Dedifferentiated amniotic fluid mesenchymal stem cell (primary cell): ENCODE measurements around the gene HNRNPF.
"Not testable (repeated sequence)": the region's sequence is repeated elsewhere in the genome, so short reads cannot be mapped to it uniquely, and the experiment has no call there.

Experiments
- DNase-seq: peaks from one replicate; pipeline ENCODE4 v3.0.0-alpha.2; 2016; ENCODE audit errors: extremely low spot score

The HNRNPF gene, protein sequence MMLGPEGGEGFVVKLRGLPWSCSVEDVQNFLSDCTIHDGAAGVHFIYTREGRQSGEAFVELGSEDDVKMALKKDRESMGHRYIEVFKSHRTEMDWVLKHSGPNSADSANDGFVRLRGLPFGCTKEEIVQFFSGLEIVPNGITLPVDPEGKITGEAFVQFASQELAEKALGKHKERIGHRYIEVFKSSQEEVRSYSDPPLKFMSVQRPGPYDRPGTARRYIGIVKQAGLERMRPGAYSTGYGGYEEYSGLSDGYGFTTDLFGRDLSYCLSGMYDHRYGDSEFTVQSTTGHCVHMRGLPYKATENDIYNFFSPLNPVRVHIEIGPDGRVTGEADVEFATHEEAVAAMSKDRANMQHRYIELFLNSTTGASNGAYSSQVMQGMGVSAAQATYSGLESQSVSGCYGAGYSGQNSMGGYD

DNA sequence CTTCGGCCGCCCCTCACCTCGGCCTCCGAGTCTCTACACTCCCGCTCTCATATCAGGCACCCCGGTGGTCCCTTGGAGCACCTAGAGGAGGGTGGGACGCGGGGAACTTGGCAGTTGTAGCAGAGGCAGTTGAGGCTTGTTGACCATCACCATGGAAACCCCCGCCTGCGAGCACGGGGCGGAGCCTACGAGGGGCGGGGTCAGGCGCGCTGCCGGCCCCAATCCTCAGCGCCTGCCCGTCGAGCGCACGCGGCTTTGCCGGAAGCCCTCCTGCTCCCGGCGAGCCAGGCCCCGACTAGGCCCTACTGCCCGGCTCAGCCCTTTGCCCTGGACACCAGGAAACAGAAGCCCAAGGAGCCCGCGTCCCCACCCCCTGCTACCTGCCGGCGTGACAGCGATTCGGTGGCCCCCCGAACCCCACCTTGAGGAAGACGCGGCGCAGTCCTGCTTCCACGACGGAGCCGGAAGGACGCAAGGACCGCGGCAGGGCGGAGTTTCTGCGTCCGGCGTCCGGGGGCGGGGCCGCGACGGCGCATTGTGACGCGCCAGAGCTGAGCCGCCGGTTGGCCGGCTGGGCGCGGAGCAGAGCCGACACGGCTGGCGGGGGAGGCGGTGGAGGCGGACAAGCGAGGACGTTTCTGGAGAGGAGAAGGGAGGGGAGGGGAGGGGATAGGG lies at the start of gene HNRNPF:
HNRNPF (minus strand) TSS at position 477 of the 675 bp plus-strand sequence. CDS start 21,302 bp downstream, outside the sequence.
- DNase-seq: peak; percentile 93

DNA sequence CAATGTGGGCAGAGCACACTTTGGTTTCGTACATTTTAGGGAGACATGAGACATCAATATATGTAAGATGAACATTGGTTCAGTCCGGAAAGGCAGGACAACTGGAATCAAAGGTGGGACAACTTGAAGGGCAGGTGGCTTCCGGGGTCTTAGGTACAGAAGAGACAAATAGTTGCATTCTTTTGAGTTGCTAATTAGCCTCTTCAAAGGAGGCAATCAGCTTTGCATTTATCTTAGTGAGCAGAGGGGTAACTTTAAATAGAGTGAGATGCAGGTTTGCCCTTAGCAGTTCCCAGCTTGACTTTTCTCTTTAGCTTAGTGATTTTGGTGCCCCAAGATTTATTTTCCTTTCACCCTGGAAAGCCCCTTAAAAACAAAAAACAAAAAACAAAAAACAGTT lies 49.2 kb upstream of the HNRNPF start:
- DNase-seq: no peak

DNA sequence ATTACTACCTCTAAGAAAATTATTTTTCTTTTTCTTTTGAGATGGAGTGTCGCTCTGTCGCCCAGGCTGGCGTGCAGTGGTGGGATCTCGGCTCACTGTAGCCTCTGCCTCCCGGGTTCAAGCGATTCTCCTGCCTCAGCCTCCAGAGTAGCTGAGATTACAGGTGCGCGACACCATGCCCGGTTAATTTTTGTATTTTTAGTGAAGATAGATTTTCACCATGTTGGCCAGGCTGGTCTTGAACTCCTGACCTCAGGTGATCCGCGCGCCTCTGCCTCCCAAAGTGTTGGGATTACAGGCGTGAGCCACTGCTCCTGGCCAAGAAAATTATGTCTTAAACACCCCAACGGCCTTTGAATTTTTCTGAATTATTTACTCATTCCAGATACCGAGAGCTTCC lies 47.6 kb upstream of the HNRNPF start:
- not testable (repeated sequence) for DNase-seq

DNA sequence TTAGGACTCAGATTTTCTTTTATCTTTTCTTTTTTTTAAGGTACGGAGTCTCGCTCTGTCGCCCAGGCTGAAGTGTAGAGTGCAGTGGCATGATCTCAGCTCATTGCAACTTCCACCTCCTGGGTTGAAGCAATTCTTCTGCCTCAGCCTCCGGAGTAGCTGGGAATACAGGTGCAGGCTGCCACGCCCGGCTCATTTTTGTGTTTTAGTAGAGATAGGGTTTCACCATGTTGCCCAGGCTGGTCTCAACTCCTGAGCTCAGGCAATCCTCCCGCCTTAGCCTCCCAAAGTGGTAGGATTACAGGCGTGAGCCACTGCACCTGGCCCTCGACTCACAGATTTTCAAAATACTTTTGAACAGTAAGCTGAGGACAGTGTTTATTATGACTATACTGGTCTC lies 45.0 kb upstream of the HNRNPF start:
- not testable (repeated sequence) for DNase-seq

DNA sequence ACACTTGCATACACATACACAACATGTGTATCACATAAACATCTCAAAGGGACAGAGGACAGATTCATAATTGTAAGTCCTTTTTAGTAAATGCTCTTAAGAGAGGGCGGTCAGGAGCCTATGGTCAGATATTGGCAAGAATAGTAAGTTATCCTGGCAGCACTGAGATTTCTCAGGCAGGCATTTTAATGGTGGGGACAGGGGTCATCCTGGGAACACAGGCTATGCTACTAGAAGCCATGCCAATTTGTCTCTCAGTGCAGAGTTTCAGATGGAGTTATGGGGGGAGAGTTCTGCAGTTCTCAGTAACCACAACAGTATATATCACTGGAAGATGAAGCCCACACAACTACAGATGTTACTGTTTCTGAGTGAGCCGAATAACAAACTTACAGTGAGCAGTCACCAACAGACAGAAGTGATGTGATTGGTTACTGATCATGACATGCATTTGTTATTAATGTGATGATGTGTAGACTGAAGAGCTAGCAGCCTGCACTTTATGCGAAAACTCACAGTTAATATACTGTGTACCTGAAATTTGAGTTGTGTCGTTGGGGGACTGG lies 44.4 kb upstream of the HNRNPF start:
- no peak for DNase-seq

DNA sequence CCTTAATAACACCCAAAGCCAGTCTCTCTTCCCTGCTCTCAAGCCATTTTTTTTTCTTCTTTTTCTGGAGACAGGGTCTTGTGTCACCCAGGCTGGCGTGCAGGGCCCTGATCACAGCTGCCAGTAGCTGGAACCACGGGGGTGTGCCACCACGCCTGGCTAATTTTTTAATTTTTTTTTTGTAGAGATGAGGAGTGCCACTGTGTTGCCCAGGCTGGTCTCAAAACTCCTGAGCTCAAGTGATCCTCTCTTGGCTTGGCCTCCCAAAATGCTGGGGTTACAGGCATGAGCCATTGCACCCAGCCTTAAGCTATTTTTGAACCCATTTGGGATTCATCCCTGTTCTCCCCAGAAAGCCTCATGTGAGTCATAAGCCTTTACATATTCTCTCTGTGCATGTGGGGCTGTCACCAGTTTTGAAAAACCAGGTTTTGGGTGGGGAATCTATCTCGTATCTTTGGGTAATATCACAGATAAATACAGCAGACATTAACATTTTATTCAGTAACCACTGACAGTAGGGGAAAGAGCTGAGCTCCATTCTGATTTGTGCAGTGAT lies 43.4 kb upstream of the HNRNPF start:
- DNase-seq: no peak

DNA sequence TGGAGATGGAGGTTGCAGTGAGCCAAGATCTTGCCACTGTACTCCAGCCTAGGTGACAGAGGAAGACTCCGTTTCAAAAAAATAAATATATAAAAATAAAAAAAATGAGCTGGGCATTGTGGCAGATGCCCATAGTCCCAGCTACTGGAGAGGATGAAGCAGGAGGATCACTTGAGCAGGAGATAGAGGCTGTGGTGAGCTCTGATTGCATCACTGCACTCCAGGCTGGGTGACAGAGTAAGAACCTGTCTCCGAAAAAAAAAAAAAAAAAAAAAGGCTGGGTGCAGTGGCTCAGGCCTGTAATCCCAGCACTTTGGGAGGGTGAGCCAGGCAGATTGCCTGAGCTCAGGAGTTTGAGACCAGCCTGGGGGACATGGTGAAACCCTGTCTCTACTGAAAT lies 39.8 kb upstream of the HNRNPF start:
- DNase-seq: no peak

DNA sequence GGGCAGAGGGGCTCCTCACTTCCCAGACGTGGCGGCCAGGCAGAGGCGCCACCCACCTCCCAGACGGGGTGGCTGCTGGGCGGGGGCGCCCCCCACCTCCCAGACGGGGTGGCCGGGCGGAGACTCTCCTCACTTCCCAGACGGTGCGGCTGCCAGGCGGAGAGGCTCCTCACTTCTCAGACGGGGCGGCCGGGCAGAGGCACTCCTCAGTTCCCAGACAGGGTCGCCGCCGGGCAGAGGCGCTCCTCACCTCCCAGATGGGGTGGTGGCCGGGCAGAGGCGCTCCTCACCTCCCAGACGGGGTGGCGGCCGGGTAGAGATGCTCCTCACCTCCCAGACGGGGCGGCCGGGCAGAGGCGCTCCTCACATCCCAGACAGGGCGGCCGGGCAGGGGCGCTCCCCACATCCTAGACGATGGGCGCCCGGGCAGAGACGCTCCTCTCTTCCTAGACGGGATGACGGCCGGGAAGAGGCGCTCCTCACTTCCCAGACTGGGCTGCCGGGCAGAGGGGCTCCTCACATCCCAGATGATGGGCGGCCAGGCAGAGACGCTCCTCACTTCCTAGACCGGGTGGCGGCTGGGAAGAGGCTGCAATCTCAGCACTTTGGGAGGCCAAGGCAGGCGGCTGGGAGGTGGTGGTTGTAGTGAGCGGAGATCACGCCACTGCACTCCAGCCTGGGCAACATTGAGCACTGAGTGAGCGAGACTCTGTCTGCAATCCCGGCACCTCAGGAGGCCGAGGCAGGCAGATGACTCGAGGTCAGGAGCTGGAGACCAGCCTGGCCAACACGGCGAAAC lies 37.4 kb upstream of the HNRNPF start:
- not testable (repeated sequence) for DNase-seq

DNA sequence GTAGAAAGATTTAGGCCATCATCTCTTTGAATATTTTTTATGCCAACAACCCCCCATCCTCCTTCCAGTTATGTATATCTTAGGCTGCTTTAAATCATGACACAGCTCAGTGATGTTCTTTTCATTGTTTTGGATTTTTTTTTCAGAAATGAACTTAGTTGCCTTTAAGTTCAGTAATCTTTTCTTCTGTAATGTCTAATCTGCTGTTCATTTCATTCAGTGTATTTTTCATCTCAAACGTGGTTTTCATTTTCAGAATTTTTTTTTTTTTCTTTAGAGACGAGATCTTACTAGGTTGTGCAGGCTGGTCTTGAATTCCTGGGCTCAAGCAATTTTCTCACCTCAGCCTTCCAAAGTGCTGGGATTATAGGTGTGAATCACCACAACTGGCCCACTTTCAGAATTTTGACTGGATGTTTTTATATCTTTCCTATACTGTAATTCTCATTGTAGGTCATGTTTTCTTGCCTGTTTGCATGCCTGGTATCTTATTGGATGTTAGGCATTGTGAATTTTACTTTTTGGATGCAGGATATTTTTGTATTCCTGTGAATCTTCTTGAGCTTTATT lies 36.0 kb upstream of the HNRNPF start:
- no peak for DNase-seq

DNA sequence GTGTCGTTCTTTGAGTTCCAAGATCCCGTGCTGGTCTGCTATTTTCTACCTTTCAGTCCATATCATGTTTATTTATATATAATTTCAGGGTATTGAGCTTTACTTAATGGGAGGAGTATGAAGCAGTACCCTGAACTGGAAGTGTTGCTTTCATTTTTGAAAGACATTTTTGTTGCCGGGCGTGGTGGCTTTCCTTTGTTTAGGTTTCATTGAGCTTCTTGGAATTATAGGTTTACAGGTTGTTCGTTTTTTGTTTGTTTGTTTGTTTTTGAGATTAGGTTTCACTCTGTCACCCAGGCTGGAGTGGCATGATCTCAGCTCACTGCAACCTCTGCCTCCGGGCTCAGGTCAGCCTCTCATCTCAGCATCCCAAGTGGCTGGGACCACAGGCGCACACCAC lies 35.3 kb upstream of the HNRNPF start:
- no peak for DNase-seq

DNA sequence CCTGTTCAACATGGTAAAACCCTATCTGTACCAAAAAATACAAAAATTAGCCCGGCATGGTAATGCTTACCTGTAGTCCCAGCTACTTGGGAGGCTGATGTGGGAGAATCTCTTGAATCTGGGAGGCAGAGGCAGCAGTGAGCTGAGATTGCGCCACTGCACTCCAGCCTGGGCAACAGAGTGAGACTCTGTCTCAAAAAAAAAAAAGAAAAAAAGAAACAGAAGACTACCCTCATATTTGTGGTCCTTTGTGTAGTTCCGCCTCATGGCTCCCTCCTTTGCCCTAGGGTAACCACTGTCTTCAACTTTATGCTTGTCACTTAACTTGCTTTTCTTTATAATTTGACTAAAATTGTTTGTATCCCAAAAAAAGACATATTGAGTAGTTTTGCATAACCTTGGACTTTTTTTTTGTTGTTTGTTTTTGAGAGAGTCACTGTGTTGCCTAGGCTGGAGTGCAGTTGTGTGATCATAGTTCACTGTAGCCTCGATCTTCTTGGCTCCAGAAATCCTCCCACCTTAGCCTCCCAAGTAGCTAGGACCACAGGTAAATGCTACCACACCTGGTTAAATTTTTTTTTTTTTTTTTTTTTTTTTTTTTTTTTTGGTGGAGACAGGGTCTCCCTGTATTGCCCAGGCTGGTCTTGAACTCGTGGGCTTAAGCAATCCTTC lies 31.6 kb upstream of the HNRNPF start:
- DNase-seq: no peak

DNA sequence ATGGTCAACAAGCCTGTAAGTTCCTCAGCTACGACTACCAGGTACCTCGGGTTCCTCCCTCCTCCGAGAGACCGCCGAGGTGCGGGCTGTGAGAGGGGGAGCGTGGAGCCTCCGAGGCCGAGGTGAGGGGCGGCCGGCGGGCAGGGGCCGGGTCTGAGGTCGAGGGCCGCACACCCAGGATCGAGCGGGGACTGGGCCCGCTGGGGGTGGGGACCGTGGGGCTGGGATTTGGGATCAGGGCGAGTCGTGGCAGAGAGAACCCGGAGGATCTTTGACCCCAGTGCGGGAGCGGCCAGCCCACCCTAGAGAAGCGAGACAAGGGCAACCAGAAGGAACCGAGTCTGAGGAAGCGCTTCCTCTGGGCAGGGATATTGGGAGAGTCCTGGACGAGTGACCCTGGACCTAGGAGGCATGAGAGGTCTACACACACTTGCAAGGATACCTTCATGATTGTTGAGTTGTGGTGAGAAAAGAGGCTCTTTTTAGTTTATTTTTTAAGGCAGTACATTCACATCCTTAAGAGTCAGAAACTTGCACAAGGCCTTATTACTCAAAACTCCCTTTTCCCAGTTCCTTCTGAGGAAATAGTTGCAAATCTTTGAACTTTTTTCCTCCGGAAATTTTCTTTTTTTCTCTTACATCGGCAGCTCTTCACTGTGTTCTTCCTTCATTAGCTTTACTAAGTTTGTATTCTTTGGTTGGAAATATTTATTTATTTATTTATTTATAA lies 28.3 kb upstream of the HNRNPF start:
- DNase-seq: no peak

DNA sequence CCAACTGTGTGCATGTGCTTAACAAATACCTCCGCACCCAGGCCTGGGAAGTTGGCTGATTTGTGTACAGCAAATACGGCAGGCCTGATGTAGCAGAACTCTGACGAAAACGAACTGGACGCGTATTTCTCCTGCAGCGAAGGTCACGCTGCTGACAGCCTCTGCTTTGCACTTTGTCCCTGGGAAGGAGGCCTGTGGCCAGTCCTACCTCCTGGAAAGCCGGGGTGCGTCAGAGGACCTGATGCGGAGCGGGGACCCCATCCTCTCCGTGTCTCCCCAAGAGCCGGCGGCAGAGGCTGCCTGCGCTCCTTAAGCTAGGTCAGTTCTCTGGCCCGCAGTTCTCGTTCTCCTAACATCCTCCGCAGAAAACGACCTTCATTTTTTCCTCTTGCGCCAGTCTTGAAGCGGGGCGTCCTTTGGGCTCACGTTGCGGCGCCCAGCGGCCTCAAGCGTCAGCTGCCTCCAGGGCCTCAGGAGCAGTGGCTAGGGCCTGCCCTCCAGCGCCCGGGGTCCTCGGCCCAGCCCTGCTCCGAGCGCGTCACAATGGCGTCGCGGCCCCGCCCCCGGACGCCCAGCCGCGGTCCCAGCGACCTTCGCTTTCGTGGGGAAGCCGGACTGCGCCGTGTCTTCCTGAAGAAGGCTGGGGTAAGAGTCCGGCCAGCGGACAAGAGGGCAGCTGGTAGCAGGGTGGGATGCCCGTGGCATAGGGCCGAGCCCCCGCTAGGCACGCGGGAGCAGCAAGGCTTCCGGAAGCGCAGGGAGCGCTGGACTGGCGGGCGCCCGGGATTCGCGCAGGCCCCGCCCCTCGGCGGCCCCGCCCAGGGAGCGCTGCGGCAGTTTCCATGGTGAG lies 27.5 kb upstream of the HNRNPF start, which contains the start of gene ZNF487:
ZNF487 (plus strand) TSS at position 821 of the 850 bp plus-strand sequence. CDS start 38,703 bp downstream, outside the sequence.
- peak; percentile 78 for DNase-seq

DNA sequence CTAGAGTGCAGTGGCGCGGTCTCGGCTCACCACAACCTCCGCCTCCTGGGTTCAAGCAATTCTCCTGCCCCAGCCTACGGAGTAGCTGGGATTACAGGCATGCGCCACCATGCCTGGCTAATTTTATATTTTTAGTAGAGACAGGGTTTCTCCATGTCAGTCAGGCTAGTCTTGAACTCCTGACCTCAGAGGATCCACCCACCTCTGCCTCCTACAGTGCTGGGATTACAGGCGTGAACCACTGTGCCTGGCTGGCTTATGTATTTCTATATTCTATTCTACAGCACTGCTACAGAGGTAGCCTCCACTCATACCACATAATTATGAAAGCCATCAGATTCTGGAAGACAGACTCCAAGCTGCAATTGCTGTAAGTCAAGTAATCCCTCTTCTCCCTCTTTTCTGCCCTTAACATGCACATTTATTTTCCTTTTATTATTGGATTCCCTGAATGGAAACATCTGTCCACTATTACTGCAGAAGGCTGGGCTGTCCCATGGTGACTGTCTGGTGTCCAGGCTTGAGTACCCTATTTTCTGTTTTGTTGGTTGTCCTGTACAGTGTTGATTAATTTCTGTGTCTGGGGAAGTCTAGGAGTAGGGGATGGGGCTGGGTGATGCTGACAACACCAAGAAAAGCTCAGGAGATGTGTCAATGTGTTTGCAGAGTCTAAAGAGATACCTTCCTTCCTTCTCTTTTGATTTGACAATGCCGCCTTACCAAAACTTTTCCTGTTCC lies 22.1 kb upstream of the HNRNPF start:
- DNase-seq: no peak

DNA sequence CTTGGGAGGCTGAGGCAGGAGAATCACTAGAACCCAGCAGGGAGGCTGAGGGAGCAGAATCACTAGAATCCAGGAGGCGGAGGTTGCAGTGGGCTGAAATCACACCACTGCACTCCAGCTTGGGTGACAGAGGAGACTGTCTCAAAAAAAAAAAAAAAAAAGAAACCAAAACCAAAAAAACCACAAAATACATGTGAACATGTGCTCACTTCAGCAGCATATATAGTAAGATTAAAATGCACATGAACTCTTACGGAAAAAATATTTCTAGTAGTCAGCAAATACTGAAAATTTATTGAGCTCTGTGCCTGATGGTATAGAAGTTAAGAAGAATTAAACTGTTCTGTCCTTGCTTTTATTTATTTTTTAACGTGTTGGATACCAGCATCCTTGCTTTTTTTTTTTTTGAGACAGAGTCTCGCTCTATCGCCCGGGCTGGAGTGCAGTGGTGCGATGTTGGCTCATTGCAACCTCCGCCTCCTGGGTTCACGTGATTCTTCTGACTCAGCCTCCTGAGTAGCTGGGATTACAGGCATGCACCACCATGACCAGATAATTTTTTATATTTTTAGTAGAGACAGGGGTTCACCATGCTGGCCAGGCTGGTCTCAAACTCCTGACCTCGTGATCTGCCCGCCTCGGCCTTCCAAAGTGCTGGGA lies 18.3 kb upstream of the HNRNPF start:
- no peak for DNase-seq

DNA sequence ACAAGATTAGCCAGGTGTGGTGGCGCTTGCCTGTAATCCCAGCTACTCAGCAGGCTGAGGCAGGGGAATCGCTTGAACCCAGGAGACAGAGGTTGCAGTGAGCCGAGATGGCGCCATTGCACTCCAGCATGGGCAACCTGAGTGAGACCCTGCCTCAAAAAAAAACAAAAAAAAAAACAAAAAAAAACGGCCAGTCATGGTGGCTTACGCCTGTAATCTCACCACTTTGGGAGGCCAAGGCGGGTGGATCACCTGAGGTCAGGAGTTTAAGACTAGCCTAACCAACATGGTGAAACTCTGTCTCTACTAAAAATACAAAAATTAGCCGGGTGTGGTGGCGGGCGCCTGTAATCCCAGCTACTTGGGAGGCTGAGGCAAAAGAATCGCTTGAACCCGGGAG lies 17.5 kb upstream of the HNRNPF start:
- not testable (repeated sequence) for DNase-seq

DNA sequence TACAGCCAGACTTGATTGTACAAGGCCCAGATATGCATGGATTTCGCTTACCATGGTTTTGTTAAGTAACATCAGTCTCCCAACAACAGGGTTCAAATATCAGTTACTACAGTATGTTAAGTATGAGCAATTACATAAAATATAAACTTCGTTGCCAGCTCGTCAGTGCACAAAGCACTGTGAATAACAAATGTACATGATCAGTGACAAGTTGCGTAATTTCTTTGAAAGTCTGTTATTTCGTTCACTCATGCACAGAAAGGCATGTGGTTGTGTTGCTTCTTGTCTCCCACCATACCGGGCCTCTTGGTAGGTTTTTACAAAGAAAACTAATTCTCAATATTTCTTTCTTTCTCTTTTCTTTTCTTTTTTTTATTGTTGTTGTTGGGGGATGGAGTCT lies 15.4 kb upstream of the HNRNPF start:
- DNase-seq: no peak

DNA sequence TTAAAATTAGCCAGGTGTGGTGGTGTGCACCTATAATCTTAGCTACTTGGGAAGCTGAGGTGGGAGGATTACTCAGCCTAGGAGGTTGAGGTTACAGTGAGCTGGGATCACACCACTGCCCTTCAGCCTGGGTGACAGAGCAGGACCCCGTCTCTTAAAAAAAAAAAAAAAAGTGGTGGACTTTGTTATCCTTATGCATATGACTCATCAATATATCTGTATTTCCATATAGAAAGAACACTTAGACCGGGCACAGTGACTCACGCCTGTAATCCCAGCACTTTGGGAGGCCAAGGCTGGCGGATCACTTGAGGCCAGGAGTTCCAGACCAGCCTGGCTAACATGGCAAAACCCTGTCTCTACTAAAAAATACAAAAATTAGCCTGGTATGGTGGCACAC lies 13.0 kb upstream of the HNRNPF start:
- not testable (repeated sequence) for DNase-seq
